Measurements from ENCODE around the gene DST.

DST gene

GRCh38 chr6:56542364-56543331, 100.0 kb downstream of the DST start:
- TF ChIP-seq, protein P1, sequence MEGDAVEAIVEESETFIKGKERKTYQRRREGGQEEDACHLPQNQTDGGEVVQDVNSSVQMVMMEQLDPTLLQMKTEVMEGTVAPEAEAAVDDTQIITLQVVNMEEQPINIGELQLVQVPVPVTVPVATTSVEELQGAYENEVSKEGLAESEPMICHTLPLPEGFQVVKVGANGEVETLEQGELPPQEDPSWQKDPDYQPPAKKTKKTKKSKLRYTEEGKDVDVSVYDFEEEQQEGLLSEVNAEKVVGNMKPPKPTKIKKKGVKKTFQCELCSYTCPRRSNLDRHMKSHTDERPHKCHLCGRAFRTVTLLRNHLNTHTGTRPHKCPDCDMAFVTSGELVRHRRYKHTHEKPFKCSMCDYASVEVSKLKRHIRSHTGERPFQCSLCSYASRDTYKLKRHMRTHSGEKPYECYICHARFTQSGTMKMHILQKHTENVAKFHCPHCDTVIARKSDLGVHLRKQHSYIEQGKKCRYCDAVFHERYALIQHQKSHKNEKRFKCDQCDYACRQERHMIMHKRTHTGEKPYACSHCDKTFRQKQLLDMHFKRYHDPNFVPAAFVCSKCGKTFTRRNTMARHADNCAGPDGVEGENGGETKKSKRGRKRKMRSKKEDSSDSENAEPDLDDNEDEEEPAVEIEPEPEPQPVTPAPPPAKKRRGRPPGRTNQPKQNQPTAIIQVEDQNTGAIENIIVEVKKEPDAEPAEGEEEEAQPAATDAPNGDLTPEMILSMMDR (conservative IDR thresholded peaks at IDR 0.05; ENCODE audit: low read length) = peak; percentile 28
- peak; percentile 97 for DNase-seq (ENCODE audit: low read depth)
- peak overlapping the region; percentile 63 for H3K4me3 ChIP-seq (ENCODE audit: low read length)

GRCh38 chr6:56541741-56542360, 100.8 kb downstream of the DST start:
- peak overlapping the region; percentile 63 for H3K4me3 ChIP-seq (ENCODE audit: low read length)
- no peak for DNase-seq (ENCODE audit: low read depth)

DNA sequence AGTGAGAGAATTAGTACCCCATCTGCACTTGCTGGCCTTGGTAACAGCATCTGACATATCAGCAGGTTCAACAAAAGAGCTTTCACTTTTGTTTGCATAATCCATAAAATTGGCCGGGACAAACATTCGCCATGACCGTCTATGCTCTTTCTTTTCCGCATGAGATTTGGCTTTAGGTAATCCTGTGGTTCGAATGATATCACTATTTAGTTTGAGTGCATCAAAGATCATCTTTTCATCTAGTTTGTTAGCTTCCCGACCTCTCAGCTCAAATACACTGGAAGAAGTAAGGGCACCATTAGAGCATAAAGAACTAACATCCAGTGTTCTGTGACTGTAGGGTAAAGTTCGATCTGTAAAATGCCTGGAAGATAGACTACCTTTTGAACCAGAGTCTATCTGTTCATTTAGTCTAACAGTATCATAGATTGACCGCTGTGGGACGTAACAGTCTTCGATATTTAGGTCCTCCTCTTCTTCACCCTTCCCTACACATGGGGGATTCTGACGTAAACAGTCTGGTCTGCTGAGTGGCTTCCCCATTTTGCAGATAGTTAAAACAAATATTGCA, 101.6 kb downstream of the DST start:
- TF ChIP-seq, protein P1 (conservative IDR thresholded peaks at IDR 0.05; ENCODE audit: low read length) = no peak
- DNase-seq (ENCODE audit: low read depth) = no peak
- H3K4me3 ChIP-seq (ENCODE audit: low read length) = peak overlapping the region; percentile 63

More at GRCh38 chr6:56541741-56542360, 100.8 kb downstream of the DST start:
- TF ChIP-seq, protein P1 (conservative IDR thresholded peaks at IDR 0.05; ENCODE audit: low read length) = no peak

DNA sequence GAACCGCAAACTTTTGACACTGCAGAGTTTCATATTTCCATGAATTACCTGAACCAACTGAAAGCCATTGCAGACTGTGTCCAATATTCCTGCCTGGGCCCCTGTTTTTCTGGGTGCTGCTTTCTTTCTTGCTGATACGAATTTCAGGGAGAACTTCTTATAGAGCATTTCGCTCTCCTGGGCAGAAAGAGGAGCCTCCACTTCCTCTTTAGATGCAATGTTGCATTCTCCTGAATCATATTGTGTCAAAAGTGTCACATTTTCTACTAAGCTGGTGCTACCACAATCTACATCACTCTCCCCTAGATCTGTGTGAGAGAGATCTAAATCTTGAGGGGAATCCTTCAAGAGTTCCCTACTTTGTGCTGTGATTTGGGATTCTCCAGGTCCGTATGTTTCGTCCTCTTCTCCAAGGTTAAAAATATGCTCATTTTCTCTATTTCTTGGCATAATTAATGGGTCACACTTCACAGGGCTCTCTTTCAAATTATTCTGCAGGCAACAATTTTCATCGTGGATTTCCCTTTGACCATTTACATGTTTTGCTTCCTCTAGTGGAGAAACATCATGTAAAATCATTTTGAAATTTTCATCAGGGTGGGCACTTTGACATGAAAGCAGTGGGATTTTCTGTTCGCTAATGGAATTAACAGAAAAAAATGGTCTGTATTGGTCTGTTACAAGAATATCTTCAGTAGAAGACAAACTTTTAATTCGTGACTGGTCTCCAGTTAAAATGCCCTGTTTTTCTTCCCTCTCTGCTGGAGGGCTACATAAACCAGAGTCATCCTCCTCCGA, 102.3 kb downstream of the DST start:
- TF ChIP-seq, protein P1 (conservative IDR thresholded peaks at IDR 0.05; ENCODE audit: low read length) = no peak
- H3K4me3 ChIP-seq (ENCODE audit: low read length) = peak overlapping the region; percentile 63
- DNase-seq (ENCODE audit: low read depth) = no peak

- TF ChIP-seq, protein P1 (conservative IDR thresholded peaks at IDR 0.05; ENCODE audit: low read length) = no peak
- H3K4me3 ChIP-seq (ENCODE audit: low read length) = peak overlapping the region; percentile 63
- DNase-seq (ENCODE audit: low read depth) = no peak
Observed at GRCh38 chr6:56539527-56540105, 103.1 kb downstream of the DST start.

DNA sequence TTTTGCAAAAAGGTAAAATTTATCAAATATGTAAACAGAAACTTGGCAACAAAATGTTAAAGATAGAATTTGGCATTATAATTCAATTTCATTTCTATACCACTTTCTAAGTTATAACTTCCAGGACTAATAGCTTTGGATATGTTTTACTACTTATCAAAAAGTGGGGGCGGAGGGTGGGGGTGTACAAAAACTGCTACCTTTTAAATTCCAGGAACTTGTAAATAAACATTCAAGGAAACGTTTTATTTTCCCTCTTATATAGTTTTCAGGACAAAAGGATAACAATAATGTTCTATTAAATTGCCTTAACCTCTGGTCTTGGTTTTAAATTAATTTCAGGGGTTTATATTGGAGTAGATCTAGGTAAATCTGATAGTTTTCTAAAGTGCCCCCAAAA, 103.8 kb downstream of the DST start:
- DNase-seq (ENCODE audit: low read depth) = no peak
- H3K4me3 ChIP-seq (ENCODE audit: low read length) = no peak overlapping the region
- TF ChIP-seq, protein P1 (conservative IDR thresholded peaks at IDR 0.05; ENCODE audit: low read length) = no peak
